ENCODE data around the gene RMRP. TPM values are rescaled to one million over a fixed set of nuclear protein-coding genes. Genes with fewer than 3 reads are reported as not detected.
A peak's percentile ranks its signal among the peaks of the same experiment; 100 is the strongest.

The RMRP gene
- total RNA-seq, 2 donors from 2014 or later: 431 TPM; not detected in 1

GRCh38 chr9:35667939-35668338, 10.1 kb upstream of the RMRP start:
- no peaks in the 10 kb centered on the region for H3K36me3 ChIP-seq
- no peak for TF ChIP-seq CTCF (IDR thresholded peaks at IDR 0.05)
- peaks cover 0 to 12% of the 10 kb centered on the region in 2 donors for H3K4me1 ChIP-seq
- DNase-seq (ENCODE audit: low spot score): no peak
- no peaks in the 10 kb centered on the region for H3K27me3 ChIP-seq
- no peak overlapping the region for H3K27ac ChIP-seq
- no peaks in the 10 kb centered on the region for H3K9me3 ChIP-seq
- H3K4me3 ChIP-seq: no peak overlapping the region

DNA sequence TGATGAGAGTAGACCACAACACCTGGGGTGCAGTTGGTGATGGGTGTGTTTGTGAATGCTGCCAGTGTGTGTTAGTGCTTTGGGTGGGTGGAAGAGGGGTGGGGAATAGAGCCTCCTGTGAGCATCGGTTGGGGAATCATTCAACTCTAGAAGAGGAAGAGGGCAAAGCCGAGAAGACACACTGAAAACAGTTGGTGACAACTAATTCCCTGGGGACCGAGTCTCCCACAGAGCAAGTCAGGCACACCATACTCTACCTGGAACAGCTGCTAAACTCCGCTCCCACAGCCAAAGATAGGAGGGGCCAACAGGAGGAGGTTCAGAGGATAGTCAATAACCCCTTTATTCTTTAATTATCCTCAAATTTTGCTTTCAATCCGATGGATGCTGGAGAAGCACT, 8.7 kb upstream of the RMRP start:
- H3K36me3 ChIP-seq: no peaks in the 10 kb centered on the region
- no peak for DNase-seq (ENCODE audit: low spot score)
- no peaks in the 10 kb centered on the region for H3K27me3 ChIP-seq
- no peaks in the 10 kb centered on the region for H3K9me3 ChIP-seq
- H3K4me1 ChIP-seq: peaks cover 0 to 17% of the 10 kb centered on the region in 2 donors
- no peak for TF ChIP-seq CTCF (IDR thresholded peaks at IDR 0.05)
- no peak overlapping the region for H3K4me3 ChIP-seq
- no peak overlapping the region for H3K27ac ChIP-seq

DNA sequence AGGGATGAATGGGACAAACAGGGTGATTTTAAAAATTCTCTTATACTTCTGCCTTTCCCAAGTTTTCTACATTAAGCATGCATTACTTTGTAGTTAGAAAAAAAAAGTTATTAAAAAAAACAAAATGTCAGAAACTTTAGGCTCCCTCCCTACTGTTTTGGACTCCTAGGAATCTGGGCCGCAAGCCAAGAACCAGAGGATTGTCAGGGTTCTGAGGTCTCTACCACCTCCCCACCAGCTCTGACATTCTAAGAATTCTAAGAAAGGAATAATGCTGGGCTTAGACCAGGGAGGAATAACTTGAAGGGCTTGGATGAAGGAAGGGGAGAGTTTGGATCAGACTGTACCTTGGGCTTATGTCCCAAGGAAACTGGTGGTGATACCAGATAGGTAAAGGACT, 8.2 kb upstream of the RMRP start:
- no peak for TF ChIP-seq CTCF (IDR thresholded peaks at IDR 0.05)
- Histone ChIP-seq H3K4me3 (no peak overlapping the region), H3K9me3 (no peaks in the 10 kb centered on the region), H3K36me3 (peaks cover under 1% of the 10 kb centered on the region), H3K4me1 (peaks cover 0 to 22% of the 10 kb centered on the region in 2 donors), H3K27me3 (no peaks in the 10 kb centered on the region), H3K27ac (no peak overlapping the region)
- DNase-seq (ENCODE audit: low spot score): no peak

GRCh38 chr9:35665471-35665818, 7.6 kb upstream of the RMRP start:
- Histone ChIP-seq H3K9me3 (no peaks in the 10 kb centered on the region), H3K4me3 (peak overlapping the region; percentile 19 to 58), H3K27me3 (no peaks in the 10 kb centered on the region), H3K36me3 (peaks cover 6% of the 10 kb centered on the region), H3K27ac (peak overlapping the region; percentile 50 to 68), H3K4me1 (peaks cover 0 to 28% of the 10 kb centered on the region in 2 donors)
- no peak for DNase-seq (ENCODE audit: low spot score)
- no peak for TF ChIP-seq CTCF (IDR thresholded peaks at IDR 0.05)

DNA sequence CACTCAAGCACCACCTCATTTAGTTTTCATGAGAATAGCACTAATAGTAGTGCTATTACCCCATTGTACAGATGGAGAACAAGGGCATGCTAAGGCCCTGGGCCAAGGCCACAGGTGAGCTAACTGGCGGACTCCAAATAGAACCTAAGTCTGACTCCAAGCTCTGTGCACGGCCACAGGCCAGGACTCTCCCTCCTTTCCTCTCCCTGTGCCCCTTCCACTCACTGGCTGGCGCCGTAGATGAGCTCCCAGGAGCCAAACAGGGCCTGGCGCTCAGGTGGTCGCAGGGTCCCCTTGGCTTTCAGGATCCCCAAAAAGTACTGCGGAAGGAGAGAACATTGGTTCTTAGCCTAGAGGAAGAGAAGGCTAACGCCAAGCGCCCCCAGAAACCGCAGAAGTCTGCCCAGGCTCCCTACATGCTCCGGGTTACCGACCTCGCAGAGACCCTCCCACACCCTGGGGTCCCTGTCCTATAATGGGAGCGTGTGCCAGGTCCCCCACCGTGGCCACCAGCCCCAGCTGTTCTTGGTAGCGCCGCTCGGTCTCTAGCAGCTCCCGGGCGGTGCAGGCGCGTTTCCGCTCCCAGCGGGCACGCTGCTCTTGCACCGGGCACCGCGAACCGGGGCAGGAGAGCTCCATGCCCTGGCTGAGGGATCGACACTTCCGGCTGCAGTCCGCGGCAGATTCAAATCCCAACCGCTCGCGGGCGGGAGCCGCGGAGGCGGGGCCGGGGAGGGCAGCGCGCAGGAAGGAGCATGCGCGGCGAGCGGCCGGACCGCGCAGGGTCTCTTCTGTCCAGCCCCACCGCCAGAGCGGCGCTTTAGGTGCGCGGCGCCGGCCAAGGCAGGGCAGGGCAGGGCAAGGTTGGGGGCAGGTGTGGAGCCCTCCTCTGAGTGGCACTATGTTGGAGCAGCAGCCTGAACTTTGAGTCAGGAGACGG, 7.0 kb upstream of the RMRP start, which contains the start of gene ARHGEF39:
ARHGEF39 (minus strand) TSS at position 665 of the 940 bp plus-strand sequence; CDS start at position 639, 26 bp downstream.
- H3K36me3 ChIP-seq: peaks cover 13% of the 10 kb centered on the region
- peaks cover 0 to 34% of the 10 kb centered on the region in 2 donors for H3K4me1 ChIP-seq
- H3K27me3 ChIP-seq: no peaks in the 10 kb centered on the region
- no peak for DNase-seq (ENCODE audit: low spot score)
- TF ChIP-seq CTCF (IDR thresholded peaks at IDR 0.05): peak in 1 of 2 donors; percentile 44
- H3K4me3 ChIP-seq: peak within 1 kb of the TSS; percentile 19 to 58
- H3K9me3 ChIP-seq: no peaks in the 10 kb centered on the region
- peak within 1 kb of the TSS; percentile 50 to 68 for H3K27ac ChIP-seq

Data from right atrium auricular region (tissue), 2 donors.